SU-DHL-6 (cell line): ENCODE data around the gene HSPA8.

ENCODE experiments used
- CTCF ChIP-seq: fragments of 200-600 bp; sonication (generic); IDR thresholded peaks from one replicate; pipeline ENCODE4 v1.5.1; 2017; ENCODE audit warnings: antibody characterized with exemption, mild to moderate bottlenecking, low read length, moderate library complexity; ENCODE audit not compliant: insufficient read depth, poor library complexity, severe bottlenecking
- EZH2phosphoT487 ChIP-seq: fragments of 200-600 bp; sonication (generic), shearing (Covaris generic); conservative IDR thresholded peaks from 2 replicates; pipeline ENCODE4 v1.6.1; 2018; ENCODE audit warnings: mild to moderate bottlenecking, antibody characterized with exemption, low read length, moderate library complexity, mixed read lengths

DNA sequence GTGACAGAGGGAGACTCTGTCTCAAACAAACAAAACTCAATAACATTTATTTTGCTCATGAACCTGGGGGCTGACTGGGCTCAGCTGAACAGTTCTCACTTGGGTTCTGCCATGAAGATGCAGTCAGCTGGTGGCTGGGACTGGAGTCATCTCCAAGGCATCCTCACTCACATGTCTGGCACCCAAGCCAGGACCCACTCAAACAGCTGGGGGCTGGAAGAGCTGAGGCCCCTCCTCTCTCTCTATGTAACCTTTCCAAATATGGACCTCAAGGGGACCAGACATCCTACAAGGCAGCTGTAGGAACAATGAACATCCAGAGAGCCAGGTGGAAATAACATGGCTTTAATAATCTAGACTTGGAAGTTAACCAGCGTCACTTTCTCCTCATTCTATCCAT, 16.8 kb downstream of the HSPA8 start:
- no peak for TF ChIP-seq CTCF
- TF ChIP-seq EZH2phosphoT487: no peak
